Stimulated activated CD4-positive, alpha-beta T cell treated with anti-CD3 and anti-CD28 coated beads, Interleukin-1b, Interleukin-23, amount 100 ng/mL, for 1 hour (primary cell): ENCODE measurements around the gene ZNF185.

Experiments used
- DNase-seq, 2 donors: peaks; one replicate each; pipeline ENCODE4 v3.0.0-alpha.2; 2020; ENCODE audit warnings: low read depth in 2 of 2

Gene ZNF185

GRCh38 chrX:152917656-152918579 lies 20.1 kb downstream of the ZNF185 start:
- no peak for DNase-seq

DNA sequence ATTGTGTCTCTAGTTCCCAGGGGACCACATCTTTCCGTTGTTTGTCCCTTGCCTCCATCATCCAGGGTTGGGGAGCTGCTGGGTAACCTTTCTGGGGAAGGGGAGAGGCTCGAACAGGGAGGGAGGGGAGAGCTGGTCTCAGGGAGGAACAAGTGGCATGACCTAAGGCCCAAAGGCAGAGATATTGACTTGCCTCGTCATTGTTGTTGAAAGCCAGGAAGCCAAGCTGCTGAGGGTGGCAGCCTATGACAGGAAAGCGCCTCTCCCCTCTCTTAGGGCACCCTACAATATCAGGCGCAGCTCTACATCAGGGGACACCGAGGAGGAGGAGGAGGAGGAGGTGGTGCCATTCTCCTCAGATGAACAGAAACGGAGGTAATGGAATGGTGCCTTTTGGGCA lies 20.8 kb downstream of the ZNF185 start:
- DNase-seq = no peak

- no peak for DNase-seq
Measured at GRCh38 chrX:152923599-152923998, 25.7 kb downstream of the ZNF185 start.

DNA sequence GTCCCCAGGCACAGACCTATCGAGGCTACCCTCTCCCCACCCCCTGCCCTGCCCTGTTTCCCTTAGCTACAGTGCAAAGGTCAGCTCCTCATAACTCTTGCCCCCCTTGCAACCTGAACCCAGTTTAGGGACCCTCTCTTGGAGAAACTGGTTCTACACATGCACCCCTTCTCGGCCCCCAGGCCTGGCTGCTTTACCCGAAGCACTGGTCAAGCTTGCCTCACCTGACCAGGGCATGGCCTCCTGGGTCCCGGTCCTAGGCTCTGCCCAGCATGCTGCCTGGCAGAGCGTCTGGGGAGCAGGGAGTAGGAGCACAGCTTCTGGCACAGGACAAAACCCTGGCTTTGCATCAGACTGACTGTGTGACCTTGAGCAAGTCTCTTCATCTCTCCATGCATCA lies 28.0 kb downstream of the ZNF185 start:
- no peak for DNase-seq

DNA sequence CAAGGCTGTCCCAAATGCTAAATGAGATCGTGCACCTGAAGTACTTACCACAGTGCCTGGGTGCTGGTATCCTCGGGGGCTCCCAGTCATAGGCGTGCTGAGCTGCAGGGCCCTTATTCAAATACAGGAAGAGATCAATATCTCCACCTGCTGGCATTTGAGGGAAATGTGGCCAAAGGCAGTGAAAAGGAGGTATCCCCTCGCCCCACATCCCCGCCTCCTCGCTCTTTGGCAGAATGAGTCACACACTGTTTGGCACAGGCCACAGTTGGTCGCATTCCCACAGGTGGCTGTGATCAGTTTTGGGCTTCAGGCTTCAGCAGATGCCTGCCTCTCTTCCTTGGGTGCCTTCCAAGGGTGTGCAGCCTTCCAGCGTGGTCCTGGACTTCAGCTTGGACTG lies 28.4 kb downstream of the ZNF185 start:
- peak in 1 of 2 donors; percentile 3 for DNase-seq

DNA sequence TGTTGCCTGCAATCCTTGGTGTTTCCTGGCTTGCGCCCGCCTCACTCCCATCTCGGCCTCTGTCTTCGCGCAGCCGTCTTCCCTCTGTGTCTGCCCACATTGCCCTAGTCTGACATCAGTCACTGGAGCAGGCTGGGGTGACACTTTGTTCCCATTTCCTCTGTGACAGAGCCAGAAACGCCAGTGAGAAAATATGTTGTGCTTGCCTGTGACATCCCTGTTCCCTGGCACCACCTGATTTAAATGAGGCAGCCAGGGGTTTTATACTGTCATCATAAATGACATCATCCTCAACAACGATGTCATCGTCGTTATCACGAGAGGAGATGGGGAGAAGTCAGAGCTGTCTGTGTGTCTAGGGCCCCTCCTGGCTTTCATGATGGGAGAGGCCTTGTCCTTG lies 29.1 kb downstream of the ZNF185 start:
- DNase-seq = no peak

DNA sequence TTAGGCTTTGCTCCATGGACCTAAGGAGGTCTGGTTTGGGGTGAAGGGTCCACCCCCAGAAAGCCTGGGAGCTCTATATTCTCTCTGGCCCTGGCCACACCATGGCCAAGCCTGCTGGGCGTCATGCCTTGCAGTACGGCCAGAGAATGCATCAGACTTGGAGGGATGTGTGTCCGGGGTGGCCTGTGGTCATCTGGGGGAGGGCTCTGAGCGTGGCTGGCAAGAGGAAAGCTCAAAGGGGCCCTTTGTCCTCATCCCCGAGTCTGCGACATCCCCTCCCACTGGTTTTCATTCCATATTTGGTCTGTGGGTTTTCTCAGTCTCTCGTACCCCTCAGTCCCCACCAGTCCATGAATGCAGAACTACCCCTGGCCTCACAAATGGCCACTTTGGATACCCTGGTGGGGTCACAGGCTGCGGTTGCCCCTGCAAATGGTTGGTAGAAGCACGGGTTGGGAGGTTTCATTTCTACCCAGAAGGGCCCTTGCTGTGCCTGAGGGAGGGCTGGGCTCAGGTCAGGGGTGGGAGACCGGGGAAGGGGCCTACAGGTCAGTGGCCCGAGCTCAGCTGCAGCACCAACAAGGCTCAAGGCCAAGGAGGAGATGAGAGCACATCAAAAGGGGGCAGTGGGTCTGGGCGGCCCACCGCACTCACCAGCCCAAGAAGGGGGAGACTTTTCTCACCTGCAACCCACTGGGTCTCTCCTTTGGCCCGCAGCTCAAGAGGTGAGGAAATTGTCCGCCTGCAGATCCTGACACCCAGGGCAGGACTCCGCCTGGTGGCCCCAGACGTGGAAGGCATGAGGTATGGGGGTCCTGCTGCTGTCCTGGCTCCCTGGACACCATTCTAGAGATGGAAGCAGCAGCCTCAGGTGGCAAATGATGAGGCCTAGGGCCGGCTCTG lies 30.2 kb downstream of the ZNF185 start:
- DNase-seq = no peak

DNA sequence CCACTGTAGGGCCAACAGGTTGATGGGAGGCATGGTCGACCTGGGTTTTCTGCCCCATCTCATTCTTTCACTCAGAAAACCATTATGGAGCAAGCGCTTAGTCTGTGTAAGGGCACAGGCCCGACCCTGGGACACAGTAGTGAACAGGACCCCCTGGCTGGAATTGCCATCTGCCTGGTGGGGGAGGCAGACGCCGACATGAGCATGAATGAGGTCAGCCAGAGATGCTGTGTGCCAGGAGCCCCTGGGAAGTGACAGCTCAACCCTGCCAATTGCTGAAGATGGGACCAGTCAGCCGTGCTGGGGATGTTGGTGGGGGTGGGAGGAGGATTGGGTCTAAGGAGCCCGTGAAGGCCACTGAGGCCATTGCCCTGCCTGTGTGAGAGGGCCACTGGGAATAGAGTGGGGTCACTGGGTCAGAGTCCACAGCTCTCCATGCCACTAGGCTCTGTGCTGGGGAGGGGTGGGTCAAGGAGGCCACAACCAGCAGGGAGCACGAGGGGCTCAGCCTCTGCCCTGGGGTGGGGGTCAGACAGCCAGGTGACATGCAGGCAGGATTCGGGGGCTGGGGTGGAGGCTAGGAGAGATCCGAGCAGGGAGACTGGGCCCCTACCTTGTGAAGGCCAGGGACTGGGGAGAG lies 31.0 kb downstream of the ZNF185 start:
- no peak for DNase-seq

DNA sequence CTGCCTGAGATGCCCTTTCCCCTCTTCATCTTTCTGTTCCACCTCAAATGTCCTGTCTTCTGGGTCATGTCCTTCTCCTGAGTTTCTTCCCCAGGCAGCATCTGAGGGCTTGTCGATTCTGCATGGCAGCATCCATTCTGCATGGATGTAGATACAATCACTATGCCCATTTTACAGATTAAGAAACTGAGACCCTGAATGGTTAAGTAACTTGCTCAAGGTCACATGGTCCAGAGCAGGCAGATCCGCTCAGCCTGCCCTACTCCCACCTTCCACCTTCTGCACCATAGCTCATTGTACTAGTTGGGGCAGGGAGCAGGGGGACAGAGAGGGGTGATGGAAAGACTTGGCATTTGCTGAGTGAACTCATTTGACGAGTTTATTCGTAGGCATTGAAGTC lies 32.0 kb downstream of the ZNF185 start:
- no peak for DNase-seq

- no peak for DNase-seq
Measured at GRCh38 chrX:152930516-152930915, 32.6 kb downstream of the ZNF185 start.

DNA sequence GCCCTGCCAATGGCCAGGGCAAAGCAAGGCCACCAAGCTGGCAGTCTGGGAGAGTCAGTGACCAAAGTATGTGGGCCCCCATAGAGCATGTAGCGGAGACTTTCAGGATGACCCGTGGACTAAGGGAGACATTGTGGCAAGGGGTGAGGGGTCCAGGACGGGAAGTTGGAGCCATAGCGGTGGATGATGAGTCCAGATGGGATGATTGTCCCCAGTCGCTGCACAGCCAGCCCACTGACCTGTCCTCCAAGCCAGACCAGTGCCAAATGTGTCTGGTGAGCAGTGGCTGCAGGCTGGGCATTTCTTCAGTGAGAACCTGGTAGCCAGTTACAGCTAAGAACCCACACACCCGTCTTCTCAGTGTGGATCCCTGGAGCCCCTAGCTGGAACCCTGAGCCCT lies 34.3 kb downstream of the ZNF185 start:
- DNase-seq = no peak

DNA sequence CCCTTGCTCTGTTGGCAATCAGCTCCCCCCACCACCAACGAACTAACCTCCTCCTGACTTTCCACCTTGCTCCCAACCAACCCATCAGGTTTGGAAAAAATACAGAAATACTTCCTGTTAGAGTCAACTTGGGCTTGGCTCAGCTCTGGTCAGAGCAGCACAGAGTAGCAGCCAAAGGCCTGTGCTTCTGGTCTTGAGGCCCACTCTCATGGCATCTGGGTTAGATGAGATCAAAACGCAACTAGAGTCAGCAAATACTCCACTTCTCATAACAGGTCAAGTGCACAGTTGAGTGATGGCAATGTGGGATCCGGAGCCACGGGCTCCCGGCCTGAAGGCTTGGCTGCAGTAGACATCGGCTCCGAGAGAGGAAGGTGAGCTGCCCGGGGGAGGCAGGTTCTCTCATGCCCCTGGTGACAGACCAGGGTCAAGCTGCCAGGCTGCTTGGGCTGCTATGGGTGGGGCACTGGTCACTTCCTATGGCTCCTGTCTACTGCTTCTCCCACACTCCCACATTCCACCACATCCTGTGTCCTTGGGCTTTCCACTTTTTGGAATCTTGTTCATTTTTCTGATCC lies 34.8 kb downstream of the ZNF185 start:
- DNase-seq = no peak

- no peak for DNase-seq
Measured at GRCh38 chrX:152936306-152936705, 38.4 kb downstream of the ZNF185 start.

- DNase-seq = no peak
Measured at GRCh38 chrX:152937236-152937635, 39.4 kb downstream of the ZNF185 start.

GRCh38 chrX:152941328-152942076 lies 43.6 kb downstream of the ZNF185 start:
- DNase-seq = peak; percentile 67 to 76

DNA sequence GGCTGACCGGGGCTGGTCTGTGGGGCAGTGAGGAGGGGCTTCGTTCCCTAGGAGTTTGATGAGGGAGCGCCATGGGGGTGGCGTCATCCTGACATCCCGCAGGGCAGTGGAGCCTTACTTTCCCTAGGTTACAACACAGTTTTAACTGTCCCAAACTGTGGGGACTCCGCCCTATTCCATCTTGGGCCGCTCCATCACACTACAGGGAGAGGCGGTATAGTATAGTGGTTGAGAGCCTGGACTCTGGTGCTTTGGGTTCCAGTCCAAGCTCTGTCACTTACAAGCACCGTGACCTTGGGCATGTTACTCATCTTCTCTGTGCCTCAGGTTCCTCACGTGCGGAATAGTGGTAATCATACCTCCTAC lies 44.2 kb downstream of the ZNF185 start:
- DNase-seq = no peak

- no peak for DNase-seq
Measured at GRCh38 chrX:152943826-152944225, 46.0 kb downstream of the ZNF185 start.

DNA sequence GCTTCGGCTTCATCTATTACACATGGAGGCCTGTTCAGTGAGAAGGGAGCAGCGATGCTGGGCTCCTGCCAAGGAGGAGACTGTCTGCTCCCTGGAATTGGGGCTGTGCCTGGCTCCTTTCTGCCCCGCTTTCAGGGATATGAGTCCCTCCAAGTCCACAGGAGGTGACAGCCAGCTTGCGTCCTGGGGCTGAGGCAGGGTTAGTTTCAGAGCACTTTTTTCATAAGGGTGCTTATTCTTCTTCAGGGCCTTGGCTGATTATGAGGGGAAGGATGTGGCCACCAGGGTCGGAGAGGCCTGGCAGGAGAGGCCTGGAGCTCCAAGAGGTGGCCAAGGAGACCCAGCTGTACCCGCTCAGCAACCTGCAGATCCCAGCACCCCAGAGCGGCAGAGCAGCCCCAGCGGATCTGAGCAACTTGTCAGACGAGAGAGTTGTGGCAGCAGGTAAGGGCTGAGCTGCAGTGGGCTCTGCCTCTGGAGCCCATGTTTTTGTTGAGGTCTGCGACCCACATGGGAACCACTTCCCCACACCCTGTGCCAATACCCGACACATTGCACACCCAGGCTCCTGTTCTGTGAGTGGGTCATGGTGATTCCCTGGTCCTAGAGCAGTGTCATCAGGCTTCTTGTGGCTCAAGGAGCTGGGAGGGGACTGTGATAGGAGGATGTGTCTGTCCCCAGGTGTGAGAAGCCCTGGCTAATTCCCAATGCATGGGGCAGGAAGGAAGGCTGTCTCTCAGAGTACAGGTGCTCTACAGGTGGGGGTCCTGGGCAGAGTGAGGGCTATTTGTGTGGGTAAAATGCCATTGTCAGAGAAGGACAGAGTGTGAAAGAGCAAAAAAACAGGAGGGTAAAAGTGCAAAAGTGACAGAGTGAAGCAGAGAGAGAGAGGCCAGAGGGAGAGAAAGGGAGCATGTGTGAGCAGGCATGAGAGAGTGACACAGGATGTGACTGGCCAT lies 47.4 kb downstream of the ZNF185 start:
- DNase-seq = no peak

GRCh38 chrX:152946681-152947080 lies 48.8 kb downstream of the ZNF185 start:
- DNase-seq = no peak
